Left colon (tissue), 2 donors: ENCODE data around the gene ATP5MC3. TPM values are rescaled to one million over a fixed set of nuclear protein-coding genes. Genes with fewer than 3 reads are reported as not detected.

Source experiments
- ATAC-seq: fragments of 200-7000 bp; cut with Tn5 transposase; one replicate; pipeline ENCODE4 v1.9.1; 2020; ENCODE audit warnings: mild to moderate bottlenecking, moderate library complexity
- DNase-seq, 2 donors: peaks; one replicate each; pipeline ENCODE4 v3.0.0-alpha.2; 2020
- intact Hi-C, 2 donors: fragments of 100-400 bp; cut with DNase I in 1 of 2; cut with micrococcal nuclease in 1 of 2; formaldehyde crosslinking; loops; one replicate each; pipeline versions ENCODE4 v1.11.2 to v1.14.0; 2022; cut with DNase I, micrococcal nuclease
- total RNA-seq, 2 donors: library from RNA; stranded (reverse); fragmentation: NEBNext Ultra II Directional; extraction: Animal tissue kit (Norgen Biotek cat#: 25700); gene quantifications; one replicate each; pipeline ENCODE4 v1.2.1, GENCODE V29; 2021
- donor health status: DM: no; HTN: no; CAD: no.
- donor health status: DM: yes; HTN: yes; CAD: no.

ATP5MC3 gene
- total RNA-seq, 2 donors from 2014 or later: 513 to 713 TPM

DNA sequence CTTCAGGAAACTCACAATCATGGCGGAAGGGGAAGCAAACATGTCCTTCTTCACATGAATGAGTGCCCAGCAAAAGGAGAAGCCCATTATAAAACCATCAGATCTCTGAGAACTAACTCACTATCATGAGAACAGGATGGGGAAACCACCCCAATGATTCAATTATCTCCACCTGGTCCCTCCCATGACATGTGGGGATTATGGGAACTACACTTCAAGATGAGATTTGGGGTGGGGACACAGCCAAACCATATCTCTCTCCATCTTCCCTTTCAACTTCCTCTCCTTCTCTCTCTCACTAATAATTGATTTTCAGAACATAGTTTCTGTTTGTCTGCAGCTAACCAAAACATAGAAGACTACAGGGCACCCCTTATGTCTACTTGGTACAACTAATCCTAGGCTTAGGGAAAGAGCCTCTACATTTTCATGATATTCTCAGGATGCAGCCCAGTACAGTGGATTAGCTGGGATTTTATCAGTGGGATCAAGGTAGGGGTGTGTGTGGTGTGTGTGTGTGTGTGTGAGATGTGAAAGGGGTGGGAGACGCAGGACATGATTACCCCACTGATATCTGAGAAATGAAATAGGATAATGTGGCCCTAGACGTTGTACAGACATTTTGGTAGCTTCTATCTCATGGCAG is 10.7 kb downstream of the ATP5MC3 start:
- ATAC-seq: no peak
- intact Hi-C loops: no loop called here

DNA sequence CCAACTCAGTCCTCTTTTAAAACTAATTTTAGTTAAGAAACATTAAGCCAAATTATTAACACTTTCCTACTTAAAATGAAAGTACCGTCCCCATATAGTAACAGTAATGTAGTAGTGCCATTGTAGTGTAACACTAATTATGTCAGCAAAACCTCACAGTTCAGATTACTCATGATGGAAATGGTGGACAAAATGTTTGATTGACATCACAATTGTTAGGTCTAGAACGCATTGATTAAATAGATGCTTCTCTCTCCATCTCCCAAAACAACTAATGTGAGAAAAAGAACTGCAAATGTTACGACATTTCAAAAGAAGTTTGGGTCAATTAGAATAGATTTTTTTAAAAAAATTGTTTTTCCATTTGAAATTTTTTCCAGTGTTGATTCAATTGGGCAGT is 12.3 kb downstream of the ATP5MC3 start:
- intact Hi-C loops: no loop called here
- ATAC-seq (no peak), DNase-seq (no peak)

More for the DNA sequence above, 10.7 kb downstream of the ATP5MC3 start:
- no peak for DNase-seq

DNA sequence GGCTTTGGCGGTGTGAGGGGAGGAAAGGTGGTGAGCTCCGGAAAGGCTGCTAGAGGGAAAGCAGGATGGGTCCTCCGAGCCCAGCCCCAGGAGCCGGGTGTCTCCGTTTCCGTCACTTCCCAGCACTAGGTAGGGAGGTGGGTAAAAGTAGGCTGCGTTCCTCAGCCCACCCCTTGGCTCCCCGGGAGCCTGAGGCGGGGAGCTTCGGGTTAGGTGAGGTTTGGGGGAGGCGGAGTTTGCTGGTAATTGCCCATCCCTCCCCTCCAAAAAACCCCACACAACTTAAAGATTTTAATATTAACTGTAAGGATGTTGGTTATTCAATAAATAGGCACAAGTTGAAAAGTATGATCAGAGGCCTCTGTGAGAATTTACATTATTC is 13.0 kb downstream of the ATP5MC3 start:
- intact Hi-C loops: no loop called here
- no peak for ATAC-seq
- DNase-seq: no peak

DNA sequence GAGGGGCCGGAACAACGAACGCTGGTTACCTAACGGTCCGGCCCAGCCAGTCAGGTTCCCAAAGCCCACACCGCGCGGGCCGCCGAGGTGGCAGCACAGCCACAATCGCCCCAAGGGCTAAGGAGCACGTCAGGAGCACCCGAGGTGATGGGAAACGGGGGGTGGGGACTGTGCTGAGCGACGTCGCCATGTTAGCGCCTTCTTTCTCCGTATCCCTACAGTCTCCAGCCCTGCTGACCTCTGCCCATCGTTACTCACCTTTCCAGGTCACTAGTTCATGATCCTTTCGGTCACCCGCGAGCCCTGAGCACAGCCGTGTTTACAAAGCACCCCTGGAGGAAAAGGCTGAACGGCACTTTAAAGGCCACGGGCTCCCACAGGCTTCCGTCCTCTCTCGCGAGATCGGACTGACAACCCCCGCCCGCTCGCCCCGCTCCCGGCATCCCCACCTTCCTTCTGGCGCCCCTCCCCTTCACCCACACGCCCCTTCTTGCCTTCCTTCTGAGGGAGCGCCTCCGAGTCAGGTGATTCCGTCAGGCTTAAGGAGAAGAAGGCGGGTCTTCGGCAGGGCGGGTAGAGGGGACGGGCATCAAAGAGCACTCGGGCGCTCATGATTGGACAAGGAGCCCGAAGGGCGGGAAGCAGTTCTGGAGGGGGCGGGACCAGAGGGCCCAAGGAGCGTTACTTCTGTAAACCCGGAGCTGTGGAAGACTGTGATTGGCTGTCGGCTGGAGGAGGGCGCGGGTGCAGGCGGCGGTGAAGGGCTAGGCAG is 13.5 kb downstream of the ATP5MC3 start, which contains the start of gene ATF2:
Gene ATF2, minus strand, starts transcription at position 412 of the 772 bp plus-strand sequence. CDS start 31,760 bp downstream, outside the sequence.
- peak; percentile 96 to 100 for DNase-seq
- ATAC-seq: peak; percentile 93
- intact Hi-C loops: no loop called here

DNA sequence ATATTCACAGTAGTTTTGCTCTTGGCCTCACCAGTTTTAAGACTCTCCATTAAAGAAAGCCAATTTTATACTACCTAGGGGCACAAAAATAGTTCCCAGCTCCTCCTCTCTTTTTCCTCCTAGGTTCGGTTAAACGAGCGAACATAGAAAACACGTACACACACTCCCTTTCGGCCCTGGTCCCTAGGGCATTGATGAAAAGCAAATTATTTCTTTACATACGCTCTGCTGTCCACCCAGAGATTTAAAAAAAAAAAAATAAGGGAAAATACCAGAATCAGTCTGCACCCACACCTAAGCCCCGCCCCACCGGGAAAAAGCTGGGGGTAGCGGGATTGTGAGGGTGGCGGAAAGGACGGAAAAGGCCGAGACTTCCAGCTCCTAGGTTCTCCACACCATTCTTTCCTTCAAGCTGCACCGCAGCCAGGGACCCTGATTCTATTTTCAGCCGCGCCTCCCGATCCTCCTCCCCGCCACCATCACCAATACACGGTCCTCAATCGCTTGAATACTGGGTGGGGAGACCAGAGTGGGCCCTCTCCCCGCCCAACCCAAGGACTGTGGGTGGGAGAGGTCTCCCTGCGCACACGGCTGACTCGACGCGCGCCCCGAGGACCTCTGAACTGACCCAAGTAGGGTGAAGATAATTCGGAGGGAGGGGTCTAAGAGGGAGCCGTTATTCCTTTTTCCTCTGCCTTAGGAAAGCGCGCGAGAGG is 14.3 kb downstream of the ATP5MC3 start:
- DNase-seq (peak; percentile 38 to 56), ATAC-seq (peak; percentile 1)
- intact Hi-C loops: no loop called here

DNA sequence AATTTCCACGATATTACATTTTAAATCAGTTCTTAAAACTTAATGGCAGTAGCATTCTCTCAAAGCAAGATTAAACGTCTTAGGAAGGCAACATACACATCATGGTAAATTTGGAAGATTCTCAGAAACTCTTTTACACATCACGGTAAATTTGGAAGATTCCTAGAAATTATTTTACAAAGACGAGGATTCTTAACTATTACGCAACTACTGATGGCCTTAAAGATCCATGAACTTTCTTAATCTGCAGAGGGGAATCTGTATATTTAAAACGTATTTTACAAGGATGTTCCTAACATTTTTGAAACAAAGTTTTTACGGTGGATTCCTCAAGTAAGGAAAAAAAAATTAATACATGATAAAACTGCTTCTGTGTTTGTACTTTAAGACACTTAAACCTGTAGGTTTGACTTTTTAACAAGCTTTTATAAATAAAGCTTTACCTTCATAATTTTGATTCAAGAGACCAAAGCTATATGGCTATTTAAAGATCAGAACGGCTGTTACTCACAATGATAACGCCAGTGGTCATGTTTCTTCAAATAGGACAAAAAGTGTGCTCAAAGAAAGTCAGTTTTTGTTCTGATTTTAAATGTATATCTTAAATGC is 15.2 kb downstream of the ATP5MC3 start:
- intact Hi-C loops: no loop called here

DNA sequence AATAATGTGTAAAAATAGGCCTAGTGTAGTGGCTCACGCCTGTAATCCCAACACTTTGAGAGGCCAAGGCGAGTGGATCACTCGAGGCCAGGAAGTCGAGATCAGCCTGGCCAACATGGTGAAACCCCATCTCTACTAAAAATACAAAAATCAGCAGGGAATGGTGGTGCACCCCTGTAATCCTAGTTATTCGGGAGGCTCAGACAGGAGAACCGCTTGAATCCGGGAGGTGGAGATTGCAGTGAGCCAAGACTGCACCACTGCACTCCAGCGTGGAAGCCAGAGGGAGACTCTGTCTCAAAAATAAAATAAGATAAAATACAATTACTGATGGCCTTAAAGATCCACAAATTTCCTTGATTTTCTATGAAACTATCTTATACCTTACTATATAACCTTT is 17.3 kb downstream of the ATP5MC3 start:
- no peak for ATAC-seq
- no peak for DNase-seq
- intact Hi-C loops: no loop called here

More for the DNA sequence above, 15.2 kb downstream of the ATP5MC3 start:
- ATAC-seq: no peak
- DNase-seq: no peak

DNA sequence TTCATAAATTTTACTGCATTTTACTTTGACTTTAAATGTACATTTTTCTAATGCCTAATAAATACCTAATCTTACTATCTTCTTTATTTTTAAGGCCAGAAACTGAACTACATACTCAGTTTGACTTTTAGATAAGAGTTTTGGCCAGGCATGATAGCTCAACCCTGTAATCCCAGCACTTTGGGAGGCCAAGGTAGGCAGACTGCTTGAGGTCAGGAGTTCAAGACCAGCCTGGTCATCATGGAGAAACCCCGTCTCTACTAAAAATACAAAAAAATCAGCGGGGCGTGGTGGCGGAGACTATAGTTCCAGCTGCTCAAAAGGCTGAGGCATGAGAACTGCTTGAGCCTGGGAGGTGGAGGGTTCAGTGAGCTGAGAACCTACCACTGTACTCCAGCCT is 22.6 kb downstream of the ATP5MC3 start:
- no peak for DNase-seq
- ATAC-seq: no peak
- intact Hi-C loops: no loop called here

DNA sequence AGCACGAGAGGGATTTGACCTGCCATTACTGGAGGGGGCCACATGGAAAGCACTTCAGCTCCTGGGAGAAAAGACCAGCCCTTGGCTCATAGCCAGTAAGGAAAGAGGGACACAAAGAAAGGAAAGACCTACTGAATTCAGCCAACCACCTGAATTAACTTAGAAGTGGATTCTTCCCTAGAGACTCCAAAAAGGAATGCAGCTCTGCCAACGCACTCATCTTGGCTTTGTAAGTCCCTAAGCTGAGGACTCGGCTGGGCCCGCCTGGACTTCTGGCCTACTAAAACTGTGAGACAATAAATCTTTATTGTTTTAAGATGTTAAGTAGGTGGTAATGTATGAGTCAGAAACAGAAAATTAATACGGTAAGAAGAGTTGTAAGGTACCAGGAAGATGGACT is 25.0 kb downstream of the ATP5MC3 start:
- intact Hi-C loops: no loop called here
- DNase-seq (peak; percentile 59 to 67), ATAC-seq (peak; percentile 99)

DNA sequence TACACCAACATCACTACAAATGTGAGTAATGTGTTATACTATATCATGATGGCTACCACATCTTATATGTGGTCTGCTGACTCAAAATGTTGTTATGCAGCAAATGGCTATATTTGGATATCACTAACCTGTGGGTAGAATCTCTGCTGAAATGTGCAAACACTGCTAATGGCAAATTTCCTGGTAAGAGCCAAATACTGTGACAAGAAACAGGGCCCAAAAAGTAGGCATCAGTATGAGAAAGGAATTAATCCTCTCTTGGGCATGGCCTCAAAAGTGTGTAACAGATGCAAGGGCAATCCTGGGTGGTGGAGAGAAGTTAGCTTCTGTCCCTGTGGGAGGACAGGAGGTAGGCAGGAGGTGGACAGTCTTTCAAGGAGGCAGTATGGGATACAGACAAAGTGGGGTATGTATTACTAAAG is 26.8 kb downstream of the ATP5MC3 start:
- intact Hi-C loops: no loop called here
- DNase-seq: no peak
- no peak for ATAC-seq

DNA sequence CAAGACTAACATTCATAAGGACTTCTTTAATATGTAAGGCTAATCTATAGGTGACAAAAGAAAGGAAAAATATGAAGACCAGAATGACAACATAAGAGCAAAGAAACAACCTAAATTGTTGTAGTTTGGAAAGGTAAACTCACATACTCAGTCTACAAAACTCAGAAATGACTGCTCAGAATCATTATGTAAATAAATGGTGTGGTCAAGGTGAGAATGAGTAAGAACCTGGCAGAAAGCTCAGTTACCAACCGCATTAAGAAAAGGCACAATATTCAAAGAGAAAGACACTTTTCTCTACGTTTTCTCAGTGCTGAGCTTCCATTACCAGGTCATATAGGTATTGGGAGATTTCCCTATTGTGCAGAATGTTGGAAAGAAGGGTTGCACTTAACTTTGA is 29.3 kb downstream of the ATP5MC3 start:
- ATAC-seq: no peak
- intact Hi-C loops: no loop called here

DNA sequence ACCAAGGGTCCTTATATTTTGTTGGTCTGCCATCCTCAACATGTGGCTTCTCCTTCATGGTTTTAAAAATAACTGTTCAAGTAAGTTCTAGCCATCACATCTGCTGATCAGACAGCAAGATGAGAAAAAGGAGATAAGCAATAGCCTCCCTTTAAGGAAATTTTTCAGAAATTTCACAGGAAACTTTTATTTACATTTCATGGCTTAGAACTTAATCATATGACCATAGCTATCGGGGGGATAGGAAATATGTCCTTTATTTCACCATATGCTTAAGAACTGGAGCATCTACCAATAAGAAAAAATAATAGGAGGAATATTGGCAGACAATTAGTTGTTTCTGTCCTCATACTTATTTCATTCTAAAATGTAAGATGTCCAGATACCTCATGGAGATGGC is 29.7 kb downstream of the ATP5MC3 start:
- DNase-seq: no peak
- no peak for ATAC-seq
- intact Hi-C loops: no loop called here

More for the DNA sequence above, 29.3 kb downstream of the ATP5MC3 start:
- no peak for DNase-seq

DNA sequence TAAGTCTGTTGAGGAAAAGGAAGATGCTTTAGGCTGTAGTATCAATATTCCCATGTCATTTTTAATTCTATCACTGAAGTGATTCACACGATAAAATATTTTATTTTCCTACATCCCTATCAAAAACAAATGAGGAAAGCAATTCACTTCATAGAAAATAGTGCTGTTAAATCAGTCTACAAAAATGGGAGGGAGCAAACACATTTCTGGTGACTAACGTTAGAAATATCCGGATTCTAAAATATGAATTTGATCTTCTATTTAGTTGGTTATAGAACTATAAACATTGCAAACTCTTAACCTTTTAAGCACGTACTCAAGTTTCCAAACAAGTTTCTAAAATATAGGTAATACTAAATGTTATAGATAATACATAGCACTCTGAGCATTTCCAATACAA is 34.3 kb downstream of the ATP5MC3 start:
- intact Hi-C loops: no loop called here
- ATAC-seq: no peak
- DNase-seq: no peak

DNA sequence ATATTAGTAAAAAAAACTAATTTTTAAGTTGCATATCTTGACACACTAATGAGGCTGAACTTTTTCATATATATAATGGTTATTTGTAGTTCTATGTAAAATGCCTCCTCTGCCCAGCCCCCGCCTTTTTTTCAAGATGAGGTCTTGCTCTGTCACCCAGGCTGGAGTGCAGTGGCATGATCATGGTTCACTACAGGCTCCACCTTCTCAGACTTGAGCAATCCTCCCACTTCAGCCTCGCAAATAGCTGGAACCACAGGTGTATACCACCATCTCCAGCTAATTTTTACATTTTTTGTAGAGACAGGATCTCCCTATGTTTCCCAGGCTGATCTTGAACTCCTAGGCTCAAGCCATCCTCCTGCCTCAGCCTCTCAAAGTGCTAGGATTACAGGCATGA is 37.8 kb downstream of the ATP5MC3 start:
- ATAC-seq (no peak), DNase-seq (no peak)
- intact Hi-C loops: no loop called here

DNA sequence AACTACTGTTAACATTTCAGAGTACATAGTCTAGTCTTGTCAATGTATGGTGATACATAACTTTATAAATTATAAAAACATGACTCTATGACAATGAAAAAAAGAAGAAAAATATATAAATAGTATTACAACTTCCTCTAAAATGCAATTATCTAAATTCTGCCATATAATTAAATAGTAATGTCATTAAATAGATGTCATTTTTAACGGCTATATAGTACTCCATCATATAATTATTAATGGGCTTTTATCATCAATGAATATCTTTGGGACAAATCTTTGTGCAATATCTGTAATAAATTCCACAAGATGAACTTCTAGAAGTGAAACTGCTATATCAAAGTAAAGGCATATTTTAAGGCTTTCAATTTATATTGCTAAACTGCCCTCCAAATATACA is 38.3 kb downstream of the ATP5MC3 start:
- DNase-seq: no peak
- intact Hi-C loops: no loop called here
- ATAC-seq: no peak

DNA sequence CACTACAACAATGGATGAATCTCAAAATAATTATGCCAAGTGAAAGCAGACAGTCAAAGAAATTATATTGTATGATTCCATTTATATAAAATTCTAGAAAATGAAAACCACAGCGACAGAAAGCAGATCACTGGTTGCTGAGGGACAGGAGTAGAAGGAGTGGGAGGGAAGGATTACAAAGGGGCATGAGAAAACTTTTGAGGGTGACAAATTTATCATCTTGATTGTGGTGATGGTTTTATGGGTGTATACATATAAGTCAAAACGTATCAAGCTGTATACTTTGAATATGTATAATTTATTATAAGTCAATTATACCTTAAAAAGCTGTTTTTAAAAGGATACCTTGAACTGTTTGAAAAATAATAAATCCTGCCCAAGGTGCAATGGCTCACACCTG is 41.2 kb downstream of the ATP5MC3 start:
- ATAC-seq (no peak), DNase-seq (no peak)
- intact Hi-C loops: no loop called here

DNA sequence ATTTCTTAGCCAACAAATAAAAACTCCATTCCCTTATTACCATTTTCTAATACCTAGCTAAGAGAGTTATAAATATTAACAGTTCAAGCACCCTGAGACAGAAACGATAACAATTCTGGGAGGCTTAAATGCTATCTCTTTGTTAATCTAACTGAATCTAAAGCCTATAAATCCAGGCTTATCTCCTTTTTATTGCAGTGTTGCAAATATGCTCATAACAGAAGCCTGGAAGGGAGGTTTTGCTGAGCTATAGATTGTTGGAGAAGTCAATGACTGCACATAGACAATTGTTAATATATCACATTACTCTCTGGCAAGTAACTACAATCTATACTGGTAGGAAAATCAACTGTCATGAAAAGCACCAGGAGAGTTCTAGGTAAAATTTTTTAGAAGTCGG is 43.7 kb downstream of the ATP5MC3 start:
- intact Hi-C loops: no loop called here
- ATAC-seq (peak; percentile 93), DNase-seq (no peak)

DNA sequence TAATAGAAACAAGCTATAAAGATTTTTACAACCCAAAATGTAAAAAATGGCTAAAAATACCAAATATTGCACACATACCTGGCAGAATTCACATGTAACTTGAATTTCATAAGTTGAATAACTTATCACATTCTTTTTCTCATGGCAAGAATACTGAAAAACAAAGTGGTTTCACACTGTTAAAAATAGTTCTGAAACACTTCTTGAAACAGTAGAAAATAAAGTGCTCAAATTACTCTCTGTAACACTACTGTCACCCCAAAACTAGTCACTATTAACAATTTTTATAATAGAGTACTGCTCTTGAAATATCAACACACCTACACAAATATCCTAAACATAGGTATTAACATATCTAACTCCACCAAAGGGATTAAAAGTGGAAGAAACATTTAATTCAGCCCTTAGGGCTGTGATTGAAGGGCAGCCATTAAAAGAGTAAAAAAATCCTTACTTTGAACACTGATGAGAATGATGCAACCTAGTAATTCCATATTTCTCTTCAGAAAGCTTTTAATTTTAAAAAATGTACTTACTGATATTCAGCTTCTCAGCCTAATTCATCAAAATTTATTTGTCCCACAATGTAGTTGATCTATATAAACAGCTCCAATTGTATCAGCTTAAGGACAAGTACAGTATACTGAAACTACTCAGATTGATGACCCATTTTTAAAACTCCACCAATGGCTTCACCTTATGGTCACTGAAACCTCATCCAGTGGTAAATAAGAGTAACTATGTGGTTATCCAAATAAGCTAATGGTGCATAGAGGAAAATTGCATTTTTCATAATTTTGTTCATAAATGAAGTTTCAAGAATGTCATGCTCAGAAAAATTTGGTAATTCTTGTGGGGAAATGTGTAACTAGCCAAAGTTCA is 44.9 kb downstream of the ATP5MC3 start:
- no peak for ATAC-seq
- intact Hi-C loops: no loop called here
- no peak for DNase-seq

DNA sequence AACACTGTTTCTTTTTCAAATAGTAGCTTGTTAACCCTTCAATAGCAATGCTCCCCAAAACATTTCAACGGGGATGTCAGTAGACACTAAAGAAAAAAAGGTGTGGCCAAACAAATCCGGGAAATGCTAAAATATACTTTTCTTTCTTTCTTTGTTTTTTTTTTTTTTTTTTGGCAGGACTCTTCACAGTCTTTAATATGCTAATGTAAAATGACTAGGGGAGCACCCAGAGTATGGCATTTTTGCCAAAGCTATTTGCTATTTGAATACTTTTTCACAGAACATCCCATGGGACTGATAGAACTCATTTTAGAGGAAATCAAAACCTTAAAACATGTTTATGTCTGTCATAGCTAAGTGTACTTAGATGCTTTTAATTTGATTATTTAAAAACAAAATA is 45.6 kb downstream of the ATP5MC3 start:
- DNase-seq (no peak), ATAC-seq (no peak)
- intact Hi-C loops: no loop called here
